Sigmoid colon (tissue), 7 donors: ENCODE measurements around the gene CD4. TPM values are rescaled to one million over a fixed set of nuclear protein-coding genes. Genes with fewer than 3 reads are reported as not detected.

Source experiments
- DNase-seq: peaks from one replicate; pipeline ENCODE4 v3.0.0-alpha.2; 2019
- H3K27ac ChIP-seq, 4 donors: fragments of 200-600 bp; sonication (generic); one replicate each; pipeline ENCODE4 v1.5.1; 2016 to 2019; ENCODE audit warnings: mild to moderate bottlenecking in 1 of 4
- H3K27me3 ChIP-seq, 3 donors: fragments of 200-600 bp; sonication (generic); one replicate each; pipeline ENCODE4 v1.5.1; 2019; ENCODE audit warnings: mild to moderate bottlenecking in 1 of 3
- H3K36me3 ChIP-seq, 4 donors: fragments of 200-600 bp; sonication (generic); one replicate each; pipeline ENCODE4 v1.5.1; 2016 to 2019
- H3K4me1 ChIP-seq, 4 donors: fragments of 200-600 bp; sonication (generic); one replicate each; pipeline ENCODE4 v1.5.1; 2017 to 2019
- H3K4me3 ChIP-seq, 4 donors: fragments of 200-600 bp; sonication (generic); one replicate each; pipeline ENCODE4 v1.5.1; 2017 to 2019; ENCODE audit warnings: mild to moderate bottlenecking in 2 of 4, moderate library complexity in 1 of 4
- H3K9me3 ChIP-seq, 4 donors: fragments of 200-600 bp in 3 of 4; sonication (generic) in 3 of 4; one replicate each; pipeline versions ENCODE4 v1.5.1 to v1.6.1; 2013 to 2019
- EP300 ChIP-seq, 4 donors: sonication (generic); formaldehyde crosslinking; IDR thresholded peaks; one replicate each; pipeline ENCODE4 v1.6.1; 2017; ENCODE audit warnings: antibody characterized with exemption in 4 of 4
- POLR2A ChIP-seq, 2 donors: fragments of 450-650 bp; IDR thresholded peaks; one replicate each; pipeline ENCODE4 v1.6.1; 2016; ENCODE audit warnings: antibody characterized with exemption in 2 of 2, mild to moderate bottlenecking in 2 of 2, moderate library complexity in 2 of 2
- POLR2AphosphoS5 ChIP-seq, 4 donors: sonication (generic); formaldehyde crosslinking; IDR thresholded peaks; one replicate each; pipeline ENCODE4 v1.6.1; 2017; ENCODE audit warnings: antibody characterized with exemption in 4 of 4
- WGBS, 2 donors: extraction: QIAGEN DNeasy Blood & Tissue Kit; methylation state at CpG; one replicate each; pipeline ENCODE4 v1.1.7; 2013; 5-methylcytosine and 5-hydroxymethylcytosine counted together
- intact Hi-C: fragments of 100-400 bp; cut with DNase I; formaldehyde crosslinking; loops from one replicate; pipeline ENCODE4 v1.15.1; 2023
- polyA plus RNA-seq, 3 donors: library from polyadenylated mRNA; stranded (reverse); fragments of 200-250 nt; gene quantifications; one replicate each; pipeline ENCODE4 v1.2.3, GENCODE V29; 2013
- total RNA-seq, 4 donors: library from RNA; depleted of rRNA; stranded (reverse); fragments of >200 nt; gene quantifications; one replicate each; pipeline ENCODE4 v1.1.0, GENCODE V29; 2016
- TF ChIP-seq, protein P1 (sequence below), 4 experiments: fragments of 450-650 bp in 3 of 4; fragments of 200-600 bp in 1 of 4; IDR thresholded peaks; one replicate each; pipeline ENCODE4 v1.5.1; 2016 to 2019; ENCODE audit warnings: antibody characterized with exemption in 4 of 4, mild to moderate bottlenecking in 3 of 4, moderate library complexity in 2 of 4
- donor health status: healthy with polysubstance abuse.
- donor health status: Bipolar disorder and iron deficiency.
- donor health status: healthy.

Gene CD4
- total and polyA plus RNA-seq, 7 donors: 2.5 to 29.7 (median 11.8) TPM

DNA sequence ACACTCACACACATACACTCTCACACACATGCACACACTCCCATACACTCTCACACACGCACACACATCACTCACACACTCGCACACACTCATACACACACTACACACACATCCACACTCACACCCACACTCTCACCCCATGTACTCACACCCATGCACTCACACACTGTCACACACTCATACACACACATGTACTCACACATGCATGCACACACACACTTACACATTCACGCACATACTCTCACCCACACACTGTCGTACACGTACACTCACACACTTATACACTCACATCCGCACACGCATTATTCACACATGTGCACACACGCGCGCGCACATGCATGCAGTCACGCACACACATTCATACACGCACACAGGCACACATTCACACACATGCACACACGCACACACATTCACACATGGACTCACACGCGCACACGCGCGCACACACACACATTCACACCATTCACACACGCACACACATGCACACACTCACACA is 28.4 kb downstream of the CD4 start:
- no peak overlapping the region for H3K27ac ChIP-seq
- no peaks in the 10 kb centered on the region for H3K9me3 ChIP-seq
- TF ChIP-seq POLR2A (IDR thresholded peaks at IDR 0.05): no peak
- TF ChIP-seq, protein P1, sequence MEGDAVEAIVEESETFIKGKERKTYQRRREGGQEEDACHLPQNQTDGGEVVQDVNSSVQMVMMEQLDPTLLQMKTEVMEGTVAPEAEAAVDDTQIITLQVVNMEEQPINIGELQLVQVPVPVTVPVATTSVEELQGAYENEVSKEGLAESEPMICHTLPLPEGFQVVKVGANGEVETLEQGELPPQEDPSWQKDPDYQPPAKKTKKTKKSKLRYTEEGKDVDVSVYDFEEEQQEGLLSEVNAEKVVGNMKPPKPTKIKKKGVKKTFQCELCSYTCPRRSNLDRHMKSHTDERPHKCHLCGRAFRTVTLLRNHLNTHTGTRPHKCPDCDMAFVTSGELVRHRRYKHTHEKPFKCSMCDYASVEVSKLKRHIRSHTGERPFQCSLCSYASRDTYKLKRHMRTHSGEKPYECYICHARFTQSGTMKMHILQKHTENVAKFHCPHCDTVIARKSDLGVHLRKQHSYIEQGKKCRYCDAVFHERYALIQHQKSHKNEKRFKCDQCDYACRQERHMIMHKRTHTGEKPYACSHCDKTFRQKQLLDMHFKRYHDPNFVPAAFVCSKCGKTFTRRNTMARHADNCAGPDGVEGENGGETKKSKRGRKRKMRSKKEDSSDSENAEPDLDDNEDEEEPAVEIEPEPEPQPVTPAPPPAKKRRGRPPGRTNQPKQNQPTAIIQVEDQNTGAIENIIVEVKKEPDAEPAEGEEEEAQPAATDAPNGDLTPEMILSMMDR (IDR thresholded peaks at IDR 0.05): no peak
- TF ChIP-seq POLR2AphosphoS5 (IDR thresholded peaks at IDR 0.05): no peak
- TF ChIP-seq EP300 (IDR thresholded peaks at IDR 0.05): no peak
- no peak overlapping the region for H3K4me3 ChIP-seq
- peaks cover 0 to 16% (median 15%) of the 10 kb centered on the region in 4 donors for H3K4me1 ChIP-seq
- no peaks in the 10 kb centered on the region for H3K27me3 ChIP-seq
- no peaks in the 10 kb centered on the region for H3K36me3 ChIP-seq
- intact Hi-C loops: no loop called here
- WGBS, 2 donors: 85 to 92% methylated on average over 20 of the region's 20 CpGs
- DNase-seq: no peak

DNA sequence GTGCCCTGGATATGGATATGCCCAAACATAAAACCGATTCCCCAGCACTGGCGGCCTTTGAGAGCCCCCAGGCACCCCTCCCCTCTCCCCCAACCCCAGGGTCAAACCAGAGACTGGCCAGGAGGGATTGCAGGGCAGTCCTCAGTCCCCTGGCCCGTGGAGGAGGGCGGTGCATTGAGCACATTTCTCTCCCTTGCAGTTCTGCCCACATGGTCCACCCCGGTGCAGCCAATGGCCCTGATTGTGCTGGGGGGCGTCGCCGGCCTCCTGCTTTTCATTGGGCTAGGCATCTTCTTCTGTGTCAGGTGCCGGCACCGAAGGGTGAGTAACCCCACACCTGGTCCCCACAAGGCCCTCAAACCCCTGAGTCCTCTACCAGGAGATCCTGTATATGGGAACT is 28.9 kb downstream of the CD4 start:
- Histone ChIP-seq H3K4me3 (no peak overlapping the region), H3K9me3 (no peaks in the 10 kb centered on the region), H3K4me1 (peaks cover 0 to 18% (median 15%) of the 10 kb centered on the region in 4 donors), H3K27me3 (no peaks in the 10 kb centered on the region), H3K36me3 (no peaks in the 10 kb centered on the region), H3K27ac (no peak overlapping the region)
- 83 to 87% methylated on average over 10 of the region's 10 CpGs for WGBS, 2 donors
- TF ChIP-seq, protein P1 (IDR thresholded peaks at IDR 0.05): no peak
- TF ChIP-seq POLR2AphosphoS5 (IDR thresholded peaks at IDR 0.05): no peak
- DNase-seq: no peak
- intact Hi-C loops: no loop called here

DNA sequence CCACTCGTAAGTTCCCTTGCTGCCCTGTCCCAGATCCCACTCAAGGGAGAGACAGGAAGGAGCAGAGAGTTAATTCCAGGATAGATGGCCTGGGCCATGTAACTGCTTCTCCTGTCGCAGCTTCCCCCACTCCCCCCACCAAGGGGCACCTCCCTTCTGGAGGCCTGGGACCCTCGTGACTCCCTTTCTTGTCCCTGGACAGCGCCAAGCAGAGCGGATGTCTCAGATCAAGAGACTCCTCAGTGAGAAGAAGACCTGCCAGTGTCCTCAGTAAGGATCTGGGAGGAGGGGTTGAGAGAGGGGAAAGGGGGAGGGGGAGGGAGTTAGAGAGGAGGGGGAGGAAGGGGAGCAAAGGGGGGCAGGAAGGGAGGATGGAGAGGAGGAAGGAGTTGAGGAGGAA is 29.3 kb downstream of the CD4 start:
- no peak for DNase-seq
- Histone ChIP-seq H3K9me3 (no peaks in the 10 kb centered on the region), H3K4me1 (peaks cover 0 to 18% (median 15%) of the 10 kb centered on the region in 4 donors), H3K4me3 (no peak overlapping the region), H3K36me3 (no peaks in the 10 kb centered on the region), H3K27me3 (no peaks in the 10 kb centered on the region), H3K27ac (no peak overlapping the region)
- WGBS, 2 donors: 90 to 93% methylated on average over 5 of the region's 5 CpGs
- intact Hi-C loops: no loop called here
- TF ChIP-seq POLR2AphosphoS5 (IDR thresholded peaks at IDR 0.05) (no peak), POLR2A (IDR thresholded peaks at IDR 0.05) (no peak), EP300 (IDR thresholded peaks at IDR 0.05) (no peak)
- TF ChIP-seq, protein P1 (IDR thresholded peaks at IDR 0.05): no peak

- Histone ChIP-seq H3K27me3 (no peaks in the 10 kb centered on the region), H3K36me3 (no peaks in the 10 kb centered on the region), H3K9me3 (no peaks in the 10 kb centered on the region), H3K27ac (no peak overlapping the region), H3K4me1 (peaks cover 0 to 18% (median 15%) of the 10 kb centered on the region in 4 donors), H3K4me3 (no peak overlapping the region)
- intact Hi-C loops: no loop called here
- 88 to 91% methylated on average over 13 of the region's 13 CpGs for WGBS, 2 donors
- no peak for DNase-seq
- TF ChIP-seq EP300 (IDR thresholded peaks at IDR 0.05): no peak
- no peak for TF ChIP-seq POLR2A (IDR thresholded peaks at IDR 0.05)
- TF ChIP-seq, protein P1 (IDR thresholded peaks at IDR 0.05): no peak
- no peak for TF ChIP-seq POLR2AphosphoS5 (IDR thresholded peaks at IDR 0.05)
These were observed 30.0 kb downstream of the CD4 start for GRCh38 chr12:6819106-6820030.
